ENCODE data around the gene AK8.

AK8 gene

DNA sequence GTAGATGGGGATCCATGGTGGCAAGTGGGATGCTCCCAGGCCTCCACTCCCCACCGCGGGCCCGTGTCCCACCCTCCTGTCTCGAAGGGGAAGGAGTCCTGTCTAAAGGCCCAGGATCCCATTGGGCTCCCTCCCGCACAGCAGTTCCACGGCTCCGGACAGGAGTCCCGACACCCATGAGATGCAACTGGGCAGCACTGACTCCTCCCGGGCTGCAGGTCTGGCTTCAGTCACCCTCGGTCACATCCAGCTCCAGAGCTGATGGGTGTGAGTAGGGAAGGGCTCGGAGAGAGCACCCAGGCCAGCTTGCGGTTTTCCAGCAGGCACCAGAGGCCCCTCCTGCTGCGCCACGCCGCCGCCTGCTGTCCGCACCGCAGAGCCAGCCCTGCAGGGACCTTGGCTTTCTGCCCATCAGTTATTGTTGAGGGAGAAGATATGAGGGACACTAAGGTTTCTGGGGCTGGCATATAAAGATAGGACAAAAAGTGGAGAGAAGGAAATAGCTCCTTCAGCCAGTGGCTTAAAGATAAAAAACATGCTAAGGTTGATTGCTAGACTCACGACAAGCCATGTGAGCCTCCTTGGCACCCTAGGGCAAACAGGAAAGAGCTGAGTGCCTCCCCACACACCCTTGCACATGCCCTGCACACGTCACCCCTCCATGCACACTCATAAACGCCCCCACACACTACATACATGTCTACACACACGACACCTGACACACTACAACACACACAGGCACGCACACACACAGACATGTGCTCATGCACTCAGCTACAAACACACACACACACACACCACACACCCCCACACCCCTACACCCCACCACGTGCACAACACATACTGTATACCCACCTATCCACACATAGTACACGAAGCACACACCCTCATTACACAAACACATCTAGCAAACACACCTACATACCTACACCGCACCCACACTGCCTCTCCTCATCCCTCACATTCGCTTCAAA lies 79.0 kb downstream of the AK8 start:
- no peak for DNase-seq

DNA sequence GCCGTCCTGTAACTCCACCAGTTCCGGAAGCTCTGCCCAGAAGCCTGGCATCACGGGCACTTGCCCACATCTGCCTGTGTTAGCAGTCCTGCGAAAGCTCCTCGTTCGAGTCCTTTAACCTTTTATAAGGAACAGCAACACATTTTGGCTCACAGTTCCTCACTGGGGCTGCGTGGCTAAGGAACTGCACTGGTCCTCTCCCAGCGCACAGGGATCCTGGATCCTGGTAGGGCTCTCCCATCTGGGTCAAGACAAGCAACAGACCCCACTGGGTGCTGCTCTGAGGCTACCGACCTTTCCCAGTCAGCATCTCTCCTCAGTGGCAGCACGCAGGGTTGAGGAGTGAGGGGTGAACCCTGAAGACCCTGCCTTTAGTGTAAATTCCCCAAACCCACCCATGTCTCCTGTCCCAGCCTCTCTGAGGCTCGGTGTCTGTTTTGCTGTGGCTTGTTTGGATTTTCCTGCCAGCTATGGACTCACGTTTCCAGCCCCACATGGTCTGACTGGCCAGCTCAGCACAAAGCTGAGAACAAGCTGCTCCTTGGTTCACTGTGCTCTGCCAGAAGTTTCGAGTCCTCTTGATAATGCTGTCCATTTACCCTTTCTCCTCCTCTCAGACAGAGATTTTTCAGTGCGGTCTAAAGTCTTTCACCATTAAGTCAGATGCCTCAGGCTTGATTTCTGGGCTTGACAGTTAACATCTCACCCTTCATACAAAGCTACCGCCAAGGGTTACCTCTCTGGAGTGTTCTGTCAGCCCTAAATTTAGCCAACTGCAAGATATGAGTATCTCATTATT lies 80.0 kb downstream of the AK8 start:
- DNase-seq: no peak

DNA sequence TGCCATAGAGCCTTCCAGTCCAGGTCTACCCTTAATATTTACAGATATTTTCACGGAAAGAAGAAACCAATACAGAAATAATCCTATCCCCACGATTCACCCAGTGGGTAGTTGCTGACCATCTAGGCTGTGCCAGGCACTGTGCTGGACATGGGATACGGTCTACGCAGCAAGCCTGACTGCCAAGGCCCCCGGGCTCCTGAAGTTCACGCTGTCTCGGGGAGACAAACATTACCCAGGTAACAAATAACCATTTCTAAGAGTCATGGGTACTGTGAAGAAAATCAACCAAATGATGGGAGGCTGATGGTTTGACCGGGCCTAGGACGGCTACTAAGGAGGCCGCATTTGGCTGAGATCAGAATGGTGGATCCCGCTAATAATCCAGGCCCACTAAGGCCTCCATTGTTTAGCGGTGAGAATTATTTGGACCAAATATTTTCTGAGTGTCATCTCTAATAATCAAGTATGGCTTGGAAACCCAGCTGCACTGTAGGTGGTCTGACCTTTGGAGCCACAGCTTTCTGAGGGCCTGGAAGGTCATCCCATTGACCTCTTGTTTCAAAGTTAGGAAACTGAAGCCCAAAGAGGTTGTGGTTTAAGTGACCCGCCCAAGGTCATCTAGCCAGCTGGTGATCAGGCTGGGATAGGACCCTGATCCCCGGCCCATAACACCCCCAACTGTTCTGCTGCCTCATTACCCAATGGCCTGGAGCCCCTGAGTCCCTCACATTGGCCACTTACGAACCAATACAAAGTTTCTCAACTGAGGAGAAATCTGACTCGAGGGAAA lies 82.4 kb downstream of the AK8 start:
- no peak for DNase-seq

DNA sequence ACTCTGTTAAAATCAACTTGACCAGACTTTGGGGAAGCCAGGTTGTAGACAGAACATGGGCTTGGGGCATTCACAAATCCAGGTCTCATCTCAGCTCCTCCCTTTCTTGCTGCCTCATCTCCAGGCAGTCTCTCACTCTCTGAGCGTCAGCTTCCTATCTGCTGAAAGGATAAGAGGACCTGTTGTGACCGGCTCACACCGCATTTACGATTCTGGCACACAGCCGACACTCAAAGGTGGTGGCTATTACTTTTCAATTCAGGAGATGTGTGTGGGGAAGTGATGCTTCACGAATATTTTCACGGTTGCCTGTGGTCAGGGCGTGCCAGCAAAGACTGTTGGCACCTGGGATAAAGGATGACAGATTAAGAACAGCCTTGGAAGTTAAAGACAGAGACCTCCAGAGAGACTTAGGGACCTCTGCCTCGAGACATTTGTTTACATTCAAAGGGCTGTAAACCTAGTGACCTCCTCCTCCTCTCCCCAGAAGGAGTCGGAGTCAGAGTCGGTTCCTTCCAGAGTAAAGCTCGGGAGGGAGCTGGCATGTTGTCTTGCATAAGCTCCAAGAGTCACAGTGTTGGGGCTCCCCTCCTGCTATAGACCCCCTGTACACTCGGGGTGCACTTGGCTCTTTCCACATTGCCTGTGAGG lies 83.2 kb downstream of the AK8 start:
- DNase-seq: no peak

DNA sequence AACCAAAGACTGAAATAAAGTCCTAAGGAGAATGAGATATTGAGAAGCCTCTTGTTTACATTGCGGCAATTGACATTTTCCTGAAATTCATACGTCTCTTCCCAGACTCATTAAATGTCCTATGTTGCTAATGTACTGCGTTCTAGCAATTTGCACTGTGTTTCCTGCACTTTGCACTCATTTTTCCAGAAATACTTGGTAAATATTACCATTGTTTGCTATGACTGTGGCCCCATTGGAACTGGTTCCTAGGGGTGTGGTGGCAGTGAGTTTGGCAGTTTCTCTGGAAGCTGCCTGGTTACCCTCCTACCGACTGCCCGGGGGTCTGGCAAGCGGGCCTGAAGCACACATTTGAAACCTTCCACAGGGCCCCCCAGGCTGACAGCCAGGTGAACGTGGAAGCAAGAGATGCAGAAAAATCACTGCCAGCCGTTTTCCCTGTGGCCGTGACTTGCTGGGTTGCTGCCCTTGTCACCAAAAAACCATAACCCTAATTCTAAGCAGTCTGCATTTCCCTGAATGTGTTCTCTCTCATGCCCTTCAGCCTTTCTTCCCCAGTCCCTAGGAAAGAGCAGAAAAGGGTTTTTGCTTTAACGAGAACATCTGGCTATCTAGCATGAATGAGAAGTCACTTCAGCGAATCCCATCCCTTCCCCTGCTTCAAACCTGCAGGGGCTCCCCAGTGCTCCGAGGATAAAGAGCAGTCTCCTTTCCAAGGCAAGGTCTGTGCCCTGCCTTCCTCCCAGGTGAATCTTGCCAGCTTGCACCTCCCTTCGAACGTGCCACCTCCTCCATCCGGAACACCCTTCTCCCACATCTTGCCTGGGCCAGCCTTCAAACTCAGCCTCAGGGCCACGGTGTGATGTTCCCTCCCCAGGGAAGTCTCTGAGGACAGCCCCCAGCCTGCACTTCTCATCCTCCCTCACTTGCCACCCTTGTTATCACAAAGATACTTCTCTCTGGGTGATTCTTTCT lies 84.2 kb downstream of the AK8 start:
- no peak for DNase-seq

DNA sequence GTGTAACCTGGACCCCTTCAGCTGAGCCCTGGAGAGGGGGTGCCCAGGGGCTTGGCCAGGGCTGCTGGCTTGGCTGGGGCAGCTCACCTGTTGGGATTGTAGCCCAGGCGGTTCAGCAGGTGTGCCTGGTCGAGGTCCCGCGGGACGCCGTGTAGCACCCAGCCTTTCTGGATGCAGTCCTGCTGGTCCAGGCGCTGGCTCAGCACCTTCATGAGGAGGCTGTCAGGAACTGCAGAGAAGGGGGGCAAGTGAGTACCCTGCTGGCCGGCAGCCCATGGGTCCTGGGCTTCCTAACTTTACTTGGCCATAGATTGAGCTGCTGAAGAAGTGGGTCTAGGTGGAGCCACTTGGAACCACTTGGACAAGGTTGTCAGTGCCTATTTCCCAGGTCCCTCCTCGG lies 85.5 kb downstream of the AK8 start:
- DNase-seq: no peak

DNA sequence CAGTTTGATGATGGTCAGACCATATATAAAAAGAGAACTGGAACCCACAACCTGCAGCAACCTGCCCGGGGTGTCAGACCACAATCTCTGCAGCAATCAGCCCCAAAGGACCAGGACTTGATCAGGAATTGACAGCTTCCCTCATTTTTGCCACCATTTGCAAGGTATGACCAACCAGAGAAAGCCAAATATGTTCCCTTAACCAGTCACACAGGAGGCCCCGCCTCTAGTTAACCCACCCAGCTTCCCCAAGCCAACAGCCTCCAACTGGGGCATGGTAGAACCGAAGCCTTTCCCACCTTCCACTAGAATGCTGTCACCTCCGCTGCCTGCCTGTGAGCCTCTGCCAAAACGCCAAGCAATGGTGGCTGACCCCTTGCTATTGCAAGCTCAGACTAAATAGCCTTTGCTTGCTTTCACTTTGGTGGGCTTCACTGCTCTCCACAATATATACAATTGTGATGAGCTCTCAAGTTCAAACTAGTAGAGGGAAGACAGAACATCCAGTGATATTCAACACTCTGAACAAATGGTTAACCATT lies 86.3 kb downstream of the AK8 start:
- DNase-seq: no peak

DNA sequence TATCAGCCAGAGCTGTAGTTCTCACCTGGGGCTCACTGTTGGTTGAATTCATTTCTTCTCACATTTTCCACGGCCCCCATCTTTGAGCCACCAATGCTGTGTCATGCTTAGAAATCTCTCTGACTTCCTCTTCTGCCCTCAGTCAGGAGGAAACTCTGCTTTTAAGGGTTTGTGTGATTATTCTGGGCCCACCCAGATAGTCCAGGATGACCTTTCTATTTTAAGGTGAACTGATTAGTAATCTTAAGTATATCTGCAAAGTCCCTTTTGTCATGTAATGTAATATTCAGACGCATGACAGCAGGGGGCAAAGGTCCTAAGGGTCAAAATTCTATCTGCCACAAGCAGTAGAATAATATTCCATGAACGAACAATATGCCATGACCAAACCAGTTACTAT lies 88.4 kb downstream of the AK8 start:
- no peak for DNase-seq

DNA sequence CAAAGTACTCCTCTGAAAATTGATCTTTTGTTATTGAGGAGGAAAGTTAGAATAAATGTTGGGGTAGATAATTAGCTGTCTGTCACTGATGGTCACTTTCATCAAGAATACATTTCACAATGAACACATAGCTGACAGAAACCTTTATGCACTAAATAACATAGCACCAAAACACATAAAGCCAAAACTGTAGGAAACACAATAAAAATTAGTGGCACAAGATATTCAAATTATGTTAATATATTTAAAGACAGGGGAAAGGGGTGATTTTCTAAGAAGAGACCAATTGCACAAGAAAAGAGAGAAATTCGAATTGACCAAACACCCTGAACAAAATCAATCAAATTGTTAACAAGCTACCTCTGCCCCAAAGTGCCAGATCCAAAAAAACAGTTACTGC lies 89.7 kb downstream of the AK8 start:
- no peak for DNase-seq

DNA sequence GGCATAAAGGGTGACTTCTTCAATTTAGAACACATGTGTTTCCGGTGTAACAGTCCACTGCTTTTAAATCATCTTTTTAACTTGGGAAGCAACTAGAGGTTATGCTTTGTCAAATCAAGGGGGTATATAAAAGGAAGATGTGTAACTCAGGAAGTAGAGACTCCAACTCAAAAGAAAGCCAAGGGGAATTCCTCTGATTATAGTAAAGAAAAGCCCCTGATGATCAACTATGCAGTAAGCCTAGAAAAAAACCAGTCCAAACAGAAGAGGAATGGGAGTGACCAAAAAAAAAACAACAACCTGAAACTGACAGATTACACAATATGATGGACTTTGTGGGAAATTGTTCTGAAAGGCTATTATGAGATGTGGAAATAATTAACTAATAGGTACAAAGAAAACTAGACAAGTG lies 90.3 kb downstream of the AK8 start:
- DNase-seq: no peak

DNA sequence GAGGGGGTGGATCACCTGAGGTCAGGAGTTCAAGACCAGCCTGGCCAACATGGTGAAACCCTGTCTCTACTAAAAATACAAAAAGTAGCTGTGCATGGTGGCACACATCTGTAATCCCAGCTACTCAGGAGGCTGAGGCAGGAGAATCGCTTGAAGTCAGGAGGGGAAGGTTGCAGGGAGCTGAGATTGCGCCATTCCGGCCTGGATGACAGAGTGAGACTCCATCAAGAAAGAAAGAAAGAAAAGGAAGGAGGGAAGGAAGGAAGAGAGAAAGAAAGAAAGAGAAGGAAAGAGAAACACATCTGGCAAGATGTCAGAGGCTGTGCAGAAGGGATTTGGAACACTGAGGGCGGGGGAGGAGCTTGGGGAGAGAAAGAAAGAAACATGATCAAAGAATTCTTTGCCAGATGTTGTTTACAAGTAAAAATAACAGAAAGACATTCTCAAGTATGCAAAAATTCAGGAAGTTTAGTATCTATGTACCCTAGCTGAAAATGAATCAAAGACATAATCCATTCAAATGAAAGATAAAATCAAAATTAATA lies 93.7 kb downstream of the AK8 start:
- DNase-seq: no peak

DNA sequence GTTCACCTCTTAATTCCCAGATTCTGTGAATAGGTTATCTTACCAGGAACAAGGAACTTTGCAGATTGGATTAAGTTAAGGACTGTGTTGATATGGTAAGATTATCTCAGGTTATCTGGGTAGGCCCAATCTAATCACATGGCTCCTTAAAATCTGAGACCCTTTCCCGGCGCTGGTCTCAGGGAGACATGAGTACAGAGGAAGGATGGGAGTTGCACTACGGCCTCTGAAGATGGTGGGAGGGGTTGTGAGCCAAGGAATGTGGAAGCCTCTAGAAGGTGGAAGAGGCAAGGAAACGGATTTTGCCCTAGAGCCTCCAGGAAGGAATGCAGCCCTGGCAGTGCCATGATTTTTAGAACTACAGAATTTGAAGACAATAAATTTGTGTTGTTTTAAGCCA lies 95.1 kb downstream of the AK8 start:
- DNase-seq: no peak

DNA sequence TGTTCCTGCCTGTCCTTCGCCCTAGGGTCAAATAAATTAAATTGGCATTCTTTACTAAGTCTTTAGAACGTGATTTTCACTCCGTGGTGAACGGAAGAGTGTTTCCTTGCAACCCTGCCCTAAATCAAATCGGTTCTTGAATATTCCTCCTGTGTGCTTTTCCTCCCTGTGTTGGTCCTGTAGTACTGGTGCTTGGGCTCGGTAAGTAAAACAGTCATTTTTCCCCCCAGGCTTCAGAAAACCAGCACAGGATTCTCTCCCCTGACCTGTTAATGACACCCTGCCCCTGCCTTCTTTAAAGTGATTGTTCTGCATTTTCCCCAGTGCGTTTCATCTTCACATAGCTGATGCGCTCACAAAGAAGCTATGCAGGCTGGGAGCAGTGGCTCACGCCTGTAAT lies 96.0 kb downstream of the AK8 start:
- no peak for DNase-seq

DNA sequence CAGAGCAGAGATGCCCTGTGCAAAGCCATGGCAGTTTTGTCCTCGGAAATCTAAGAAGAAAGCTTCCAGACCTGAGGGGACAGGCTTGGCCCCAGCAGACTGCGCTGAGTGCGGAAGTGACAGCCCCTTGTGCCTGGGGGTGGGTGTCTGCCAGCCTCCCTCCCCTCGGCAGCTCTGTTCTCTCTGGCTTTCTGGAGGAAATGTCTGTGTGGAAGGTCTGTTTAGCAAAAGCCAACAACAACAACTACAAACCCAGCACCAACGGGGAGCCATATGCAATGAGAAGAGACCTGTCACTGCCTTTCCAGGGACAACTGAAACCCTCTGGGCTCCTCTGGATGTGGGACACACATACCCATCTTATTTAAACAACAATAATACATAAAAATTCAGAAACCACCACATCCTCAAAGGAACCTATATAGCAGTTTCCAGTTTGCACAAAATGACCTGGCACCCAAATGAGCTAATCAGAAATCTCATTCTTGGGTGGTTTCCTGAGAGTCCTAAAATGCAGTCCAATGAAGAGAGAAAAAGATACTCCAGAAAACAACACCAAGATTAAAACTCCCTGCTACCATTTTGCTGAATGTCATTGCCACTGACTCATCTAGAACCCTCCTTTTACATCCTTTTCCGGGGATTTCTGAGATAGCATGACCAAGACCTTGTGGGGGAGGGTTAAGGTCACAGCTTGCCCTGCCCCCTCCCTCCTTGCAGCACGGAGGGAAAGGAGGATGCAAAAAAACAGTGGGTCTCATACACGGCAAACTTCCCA lies 97.7 kb downstream of the AK8 start:
- no peak for DNase-seq

DNA sequence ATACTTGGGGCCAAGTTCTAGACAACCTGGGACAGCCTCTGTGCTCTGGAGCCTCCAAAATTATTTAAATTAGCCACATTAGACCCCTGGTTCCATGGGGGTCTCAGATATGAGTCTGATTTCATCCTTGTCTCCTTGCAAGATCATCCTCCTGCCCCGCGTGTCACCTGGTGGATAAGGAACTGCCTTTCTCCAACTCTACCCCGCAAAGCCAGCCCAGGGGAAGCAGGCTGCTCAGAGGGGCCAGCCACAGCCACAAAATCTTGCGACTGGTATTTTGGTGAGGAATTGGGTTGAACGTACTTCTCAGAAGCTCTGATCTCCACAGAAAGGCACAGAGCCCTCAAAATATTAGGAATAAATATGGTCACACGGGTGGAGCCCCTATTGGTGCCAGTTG lies 101.2 kb downstream of the AK8 start:
- DNase-seq: no peak

DNA sequence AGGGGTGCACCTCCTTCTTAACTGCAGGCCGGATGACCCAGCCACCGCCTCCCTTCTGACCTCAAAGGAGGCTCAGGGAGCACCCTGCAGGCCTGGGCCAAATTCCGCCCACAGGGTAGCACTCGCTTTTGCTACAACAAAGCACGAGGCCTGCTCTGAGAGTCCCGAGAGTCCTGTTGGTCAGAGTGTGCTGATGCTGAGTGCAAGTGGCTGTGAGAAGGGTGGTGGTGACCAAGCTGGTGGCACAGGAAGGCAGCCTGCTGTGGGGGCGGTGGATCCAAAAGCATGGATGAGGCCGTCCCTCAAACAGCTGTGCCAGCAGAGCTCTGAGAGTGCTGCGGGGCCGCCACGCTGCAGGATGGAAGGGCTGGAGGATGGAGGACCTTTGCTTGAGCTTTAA lies 101.8 kb downstream of the AK8 start:
- DNase-seq: no peak

DNA sequence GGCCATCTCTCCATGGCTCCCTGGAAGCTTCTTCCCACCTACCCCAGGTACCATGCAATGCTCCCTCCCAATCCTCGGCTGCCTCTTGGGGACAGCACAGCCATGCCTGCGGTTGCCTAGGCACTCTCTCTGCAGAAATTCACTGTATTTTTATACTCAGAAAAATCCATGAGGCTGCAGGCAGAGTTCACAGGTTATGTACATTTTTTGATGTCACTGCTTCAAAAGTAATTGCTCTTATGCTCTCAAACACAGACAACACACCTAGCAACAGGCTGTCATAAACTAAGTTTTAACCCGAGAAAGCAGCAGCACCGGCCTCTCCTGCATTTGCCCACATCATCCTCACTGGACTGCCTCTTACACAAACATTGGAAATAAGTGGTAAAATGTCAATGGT lies 102.4 kb downstream of the AK8 start:
- no peak for DNase-seq

DNA sequence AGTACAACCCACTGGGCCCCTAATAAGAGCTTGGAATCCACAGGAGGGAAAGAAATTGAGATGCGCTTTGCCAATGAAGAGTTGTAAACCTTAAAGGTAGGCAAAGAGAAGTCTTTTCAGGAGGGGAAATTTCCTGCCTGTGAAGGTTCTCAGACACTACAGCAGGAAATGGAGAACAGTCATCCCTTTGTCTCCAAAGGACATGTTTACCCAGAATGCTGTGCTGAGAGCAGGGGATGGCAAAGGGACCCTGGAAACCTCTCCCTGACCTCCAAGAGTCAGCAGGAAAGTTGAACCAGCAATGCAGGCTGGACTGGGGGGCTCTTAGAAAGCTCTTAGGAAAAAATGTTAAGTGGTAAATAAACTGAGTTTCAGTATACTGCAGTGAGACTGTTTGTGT lies 103.2 kb downstream of the AK8 start:
- DNase-seq: no peak

DNA sequence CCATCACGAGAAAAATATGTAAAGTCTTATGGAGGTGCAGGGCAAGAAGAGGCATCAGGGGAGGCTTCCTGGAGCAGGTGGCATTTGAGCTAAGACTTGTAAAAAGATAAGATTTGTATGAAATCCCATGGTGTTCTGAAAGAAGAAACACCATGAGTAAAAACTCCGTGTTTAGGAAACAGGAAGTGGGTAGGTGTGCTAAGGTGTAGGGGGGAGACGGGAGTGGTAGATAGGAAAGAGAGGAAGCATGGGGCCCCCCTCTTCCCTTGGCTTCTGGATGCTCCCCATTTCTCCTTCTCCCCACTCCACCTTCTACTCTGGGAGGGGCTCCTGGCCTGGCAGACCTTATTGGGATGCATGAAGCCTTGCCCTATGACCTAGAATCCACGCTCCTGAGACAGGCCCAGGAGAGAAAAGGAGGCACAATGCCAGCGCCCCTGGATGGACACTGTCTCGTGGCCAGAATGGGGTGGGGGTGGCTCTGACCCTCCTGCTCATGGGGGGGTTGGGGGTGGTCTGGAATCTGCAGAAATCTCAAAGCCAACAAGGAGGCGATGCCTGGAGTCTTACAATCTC lies 104.2 kb downstream of the AK8 start:
- DNase-seq: no peak
